IPS DF 4.7 (cell line): ENCODE results near the gene SMG1.

Experiments
- DNase-seq: peaks from one replicate; pipeline ENCODE4 v3.0.0-alpha.2; 2013; ENCODE audit warnings: low spot score; ENCODE audit errors: extremely low read depth

Gene SMG1

GRCh38 chr16:18853694-18854093, 72.5 kb downstream of the SMG1 start:
- DNase-seq: no peak

GRCh38 chr16:18852647-18853046, 73.6 kb downstream of the SMG1 start:
- no peak for DNase-seq

GRCh38 chr16:18846416-18846815, 79.8 kb downstream of the SMG1 start:
- DNase-seq: no peak

- no peak for DNase-seq
Measured at GRCh38 chr16:18842565-18842964, 83.6 kb downstream of the SMG1 start.

GRCh38 chr16:18841833-18842525, 84.2 kb downstream of the SMG1 start:
- DNase-seq: no peak

GRCh38 chr16:18839555-18839954, 86.7 kb downstream of the SMG1 start:
- DNase-seq: no peak

- no peak for DNase-seq
Measured at GRCh38 chr16:18836702-18837101, 89.5 kb downstream of the SMG1 start.

- DNase-seq: no peak
Measured at GRCh38 chr16:18834864-18835263, 91.3 kb downstream of the SMG1 start.

- no peak for DNase-seq
Measured at GRCh38 chr16:18833707-18834505, 92.3 kb downstream of the SMG1 start.

- no peak for DNase-seq
Measured at GRCh38 chr16:18832613-18833012, 93.6 kb downstream of the SMG1 start.

GRCh38 chr16:18832006-18832405, 94.2 kb downstream of the SMG1 start:
- no peak for DNase-seq

GRCh38 chr16:18829251-18829650, 97.0 kb downstream of the SMG1 start:
- DNase-seq: no peak

- no peak for DNase-seq
Measured at GRCh38 chr16:18827890-18828289, 98.3 kb downstream of the SMG1 start.

- DNase-seq: no peak
Measured at GRCh38 chr16:18816286-18816685, 109.9 kb downstream of the SMG1 start.

- no peak for DNase-seq
Measured at GRCh38 chr16:18811925-18812324, 114.3 kb downstream of the SMG1 start.

- no peak for DNase-seq
Measured at GRCh38 chr16:18809165-18809564, 117.0 kb downstream of the SMG1 start.

- no peak for DNase-seq
Measured at GRCh38 chr16:18805257-18805773, 120.9 kb downstream of the SMG1 start.

GRCh38 chr16:18804540-18804939, 121.7 kb downstream of the SMG1 start:
- DNase-seq: no peak

GRCh38 chr16:18803569-18804462, 122.4 kb downstream of the SMG1 start:
- DNase-seq: no peak

- no peak for DNase-seq
Measured at GRCh38 chr16:18802767-18803343, 123.4 kb downstream of the SMG1 start.
